GM13977 (cell line): ENCODE measurements around the gene UQCC5.

ENCODE experiments used
- DNase-seq: peaks from one replicate; pipeline ENCODE4 v3.0.0; 2012; ENCODE audit warnings: low spot score
- in situ Hi-C: fragments of 300-500 bp; cut with MboI; formaldehyde crosslinking; loops from one replicate; pipeline ENCODE4 v1.12.0; 2022; ENCODE audit warnings: low sequenced_read_pairs, low pct_unique_long_range_greater_than_20kb, mixed read lengths, inconsistent platforms; ENCODE audit not compliant: unreplicated experiment
- TF ChIP-seq, protein P1 (sequence below): IDR thresholded peaks from 2 replicates; pipeline ENCODE4 v1.5.1; 2012; ENCODE audit warnings: mild to moderate bottlenecking, control low read depth; ENCODE audit not compliant: insufficient read depth; ENCODE audit errors: extremely low read depth, missing control alignments

The UQCC5 gene

DNA sequence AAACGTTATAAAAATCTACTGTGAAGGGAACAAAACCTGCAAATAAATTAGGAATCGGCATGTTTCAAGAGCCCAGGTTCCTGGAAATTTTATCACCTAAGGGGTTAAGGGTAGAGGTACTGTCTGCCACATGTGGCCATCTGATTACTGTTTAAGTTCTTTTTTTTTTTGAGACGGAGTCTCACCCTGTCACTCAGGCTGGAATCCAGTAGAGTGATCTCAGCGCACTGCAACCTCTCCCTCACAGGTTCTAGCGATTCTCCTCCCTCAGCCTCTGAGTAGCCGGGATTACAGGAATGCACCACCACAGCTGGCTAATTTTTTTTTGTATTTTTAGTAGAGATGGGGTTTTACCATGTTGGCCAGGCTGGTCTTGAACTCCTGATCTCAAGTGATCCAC lies 35.8 kb downstream of the UQCC5 start:
- TF ChIP-seq, protein P1, sequence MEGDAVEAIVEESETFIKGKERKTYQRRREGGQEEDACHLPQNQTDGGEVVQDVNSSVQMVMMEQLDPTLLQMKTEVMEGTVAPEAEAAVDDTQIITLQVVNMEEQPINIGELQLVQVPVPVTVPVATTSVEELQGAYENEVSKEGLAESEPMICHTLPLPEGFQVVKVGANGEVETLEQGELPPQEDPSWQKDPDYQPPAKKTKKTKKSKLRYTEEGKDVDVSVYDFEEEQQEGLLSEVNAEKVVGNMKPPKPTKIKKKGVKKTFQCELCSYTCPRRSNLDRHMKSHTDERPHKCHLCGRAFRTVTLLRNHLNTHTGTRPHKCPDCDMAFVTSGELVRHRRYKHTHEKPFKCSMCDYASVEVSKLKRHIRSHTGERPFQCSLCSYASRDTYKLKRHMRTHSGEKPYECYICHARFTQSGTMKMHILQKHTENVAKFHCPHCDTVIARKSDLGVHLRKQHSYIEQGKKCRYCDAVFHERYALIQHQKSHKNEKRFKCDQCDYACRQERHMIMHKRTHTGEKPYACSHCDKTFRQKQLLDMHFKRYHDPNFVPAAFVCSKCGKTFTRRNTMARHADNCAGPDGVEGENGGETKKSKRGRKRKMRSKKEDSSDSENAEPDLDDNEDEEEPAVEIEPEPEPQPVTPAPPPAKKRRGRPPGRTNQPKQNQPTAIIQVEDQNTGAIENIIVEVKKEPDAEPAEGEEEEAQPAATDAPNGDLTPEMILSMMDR: no peak
- in situ Hi-C loops: no loop called here
- DNase-seq: no peak

DNA sequence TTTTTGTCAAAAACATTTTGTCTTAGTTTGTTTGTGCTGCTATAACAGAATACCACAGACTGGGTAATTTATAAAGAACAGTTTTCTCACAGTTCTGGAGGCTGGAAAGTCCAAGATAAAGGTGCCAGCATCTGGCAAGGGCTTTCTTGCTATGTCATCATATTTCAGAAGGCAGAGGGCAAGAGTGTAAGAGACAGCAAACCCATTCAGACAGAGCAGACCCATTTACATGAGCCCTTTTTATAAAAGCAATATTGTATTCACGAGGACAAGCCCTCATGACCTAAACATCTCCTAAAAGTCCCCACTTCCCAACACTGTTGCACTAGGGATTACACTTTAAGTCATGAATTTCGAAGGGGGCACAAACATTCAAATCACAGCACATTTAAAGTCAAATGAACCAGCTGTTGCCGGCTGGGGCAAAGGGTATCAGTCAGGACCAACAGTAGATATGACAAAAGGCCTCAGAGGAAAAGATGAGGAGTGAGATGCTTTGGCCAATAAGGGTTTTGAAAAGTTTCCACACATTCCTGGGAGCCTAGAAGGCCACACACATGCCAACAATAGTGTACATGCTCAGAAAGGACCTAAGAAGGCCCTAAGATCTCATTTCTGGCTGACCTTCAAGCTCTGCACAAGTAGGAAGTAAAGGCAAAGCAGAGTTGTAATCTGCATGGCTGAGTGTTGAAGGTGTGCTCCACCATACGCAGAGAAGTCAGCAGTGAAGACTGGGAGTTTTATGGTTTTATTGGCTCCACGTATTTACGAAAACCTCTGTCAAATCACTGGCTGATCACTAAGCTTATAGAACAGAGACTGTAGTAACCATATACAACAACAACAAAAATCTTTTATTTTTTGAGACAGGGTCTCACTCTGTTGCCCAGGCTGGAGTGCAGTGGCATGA lies 37.9 kb downstream of the UQCC5 start:
- DNase-seq: no peak
- TF ChIP-seq, protein P1: no peak
- in situ Hi-C loops: no loop called here
